GM18502 (cell line): Measurements from ENCODE around the gene MAPK4.

Experiments used
- ATAC-seq: cut with Tn5 transposase; IDR thresholded peaks from one replicate; pipeline ENCODE4 v1.9.1; 2021; ENCODE audit warnings: mild to moderate bottlenecking; ENCODE audit not compliant: unreplicated experiment, poor library complexity

MAPK4 gene

GRCh38 chr18:50707855-50708469 is 148.1 kb downstream of the MAPK4 start:
- ATAC-seq, result no peak

GRCh38 chr18:50709193-50709592 is 149.3 kb downstream of the MAPK4 start:
- ATAC-seq, result no peak

GRCh38 chr18:50711386-50711785 is 151.5 kb downstream of the MAPK4 start:
- no peak for ATAC-seq

- no peak for ATAC-seq
Measured at GRCh38 chr18:50715919-50716318, 156.0 kb downstream of the MAPK4 start.

GRCh38 chr18:50716902-50717301 is 157.0 kb downstream of the MAPK4 start:
- no peak for ATAC-seq

GRCh38 chr18:50717563-50717962 is 157.7 kb downstream of the MAPK4 start:
- ATAC-seq, result no peak

GRCh38 chr18:50719471-50720324 is 159.8 kb downstream of the MAPK4 start:
- no peak for ATAC-seq

- ATAC-seq, result no peak
Measured at GRCh38 chr18:50720325-50720674, 160.4 kb downstream of the MAPK4 start.

- no peak for ATAC-seq
Measured at GRCh38 chr18:50721006-50721405, 161.1 kb downstream of the MAPK4 start.

GRCh38 chr18:50721451-50722120 is 161.7 kb downstream of the MAPK4 start:
- no peak for ATAC-seq

GRCh38 chr18:50722311-50722710 is 162.4 kb downstream of the MAPK4 start:
- no peak for ATAC-seq

GRCh38 chr18:50724751-50725151 is 164.9 kb downstream of the MAPK4 start:
- ATAC-seq, result no peak

GRCh38 chr18:50726960-50727589 is 167.2 kb downstream of the MAPK4 start:
- ATAC-seq, result peak; percentile 91

- ATAC-seq, result no peak
Measured at GRCh38 chr18:50727721-50728471, 168.0 kb downstream of the MAPK4 start.

- no peak for ATAC-seq
Measured at GRCh38 chr18:50729376-50729775, 169.5 kb downstream of the MAPK4 start.

GRCh38 chr18:50729986-50730385 is 170.1 kb downstream of the MAPK4 start:
- no peak for ATAC-seq

- ATAC-seq, result no peak
Measured at GRCh38 chr18:50734342-50734741, 174.5 kb downstream of the MAPK4 start.

- no peak for ATAC-seq
Measured at GRCh38 chr18:50734886-50735285, 175.0 kb downstream of the MAPK4 start.

GRCh38 chr18:50737127-50737526 is 177.2 kb downstream of the MAPK4 start:
- ATAC-seq, result no peak

GRCh38 chr18:50738098-50738757 is 178.3 kb downstream of the MAPK4 start:
- no peak for ATAC-seq
